ENCODE data around the gene CCNK. TPM values are rescaled to one million over a fixed set of nuclear protein-coding genes. Genes with fewer than 3 reads are reported as not detected.

CCNK gene
- total RNA-seq, 1 donor from 2014 or later, result 21.9 TPM

GRCh38 chr14:99473458-99473857 is 7.8 kb upstream of the CCNK start:
- no peaks in the 10 kb centered on the region for H3K27me3 ChIP-seq (ENCODE audit: control insufficient read depth, insufficient read depth, low read length)
- H3K36me3 ChIP-seq (ENCODE audit: control insufficient read depth, insufficient read depth, low read length), result no peaks in the 10 kb centered on the region
- TF ChIP-seq CTCF (IDR thresholded peaks at IDR 0.05; ENCODE audit: insufficient read depth, low read length, poor library complexity, severe bottlenecking), result no peak
- no peak for DNase-seq (ENCODE audit: low read depth)
- H3K4me3 ChIP-seq (ENCODE audit: low read depth, low read length), result no peak overlapping the region

- DNase-seq (ENCODE audit: low read depth), result no peak
- Histone ChIP-seq H3K27me3 (ENCODE audit: control insufficient read depth, insufficient read depth, low read length) (no peaks in the 10 kb centered on the region), H3K4me3 (ENCODE audit: low read depth, low read length) (no peak overlapping the region), H3K36me3 (ENCODE audit: control insufficient read depth, insufficient read depth, low read length) (no peaks in the 10 kb centered on the region)
- TF ChIP-seq CTCF (IDR thresholded peaks at IDR 0.05; ENCODE audit: insufficient read depth, low read length, poor library complexity, severe bottlenecking), result no peak
These were observed 6.0 kb upstream of the CCNK start for GRCh38 chr14:99475179-99475578.

- H3K36me3 ChIP-seq (ENCODE audit: control insufficient read depth, insufficient read depth, low read length), result no peaks in the 10 kb centered on the region
- TF ChIP-seq CTCF (IDR thresholded peaks at IDR 0.05; ENCODE audit: insufficient read depth, low read length, poor library complexity, severe bottlenecking), result no peak
- H3K27me3 ChIP-seq (ENCODE audit: control insufficient read depth, insufficient read depth, low read length), result no peaks in the 10 kb centered on the region
- DNase-seq (ENCODE audit: low read depth), result no peak
- no peak overlapping the region for H3K4me3 ChIP-seq (ENCODE audit: low read depth, low read length)
These were observed 5.5 kb upstream of the CCNK start for GRCh38 chr14:99475660-99476059.

- no peak for DNase-seq (ENCODE audit: low read depth)
- H3K36me3 ChIP-seq (ENCODE audit: control insufficient read depth, insufficient read depth, low read length), result no peaks in the 10 kb centered on the region
- TF ChIP-seq CTCF (IDR thresholded peaks at IDR 0.05; ENCODE audit: insufficient read depth, low read length, poor library complexity, severe bottlenecking), result no peak
- no peak overlapping the region for H3K4me3 ChIP-seq (ENCODE audit: low read depth, low read length)
- H3K27me3 ChIP-seq (ENCODE audit: control insufficient read depth, insufficient read depth, low read length), result no peaks in the 10 kb centered on the region
These were observed 4.3 kb upstream of the CCNK start for GRCh38 chr14:99476864-99477263.

GRCh38 chr14:99478128-99478527 is 3.1 kb upstream of the CCNK start:
- TF ChIP-seq CTCF (IDR thresholded peaks at IDR 0.05; ENCODE audit: insufficient read depth, low read length, poor library complexity, severe bottlenecking), result no peak
- DNase-seq (ENCODE audit: low read depth), result no peak
- H3K36me3 ChIP-seq (ENCODE audit: control insufficient read depth, insufficient read depth, low read length), result no peaks in the 10 kb centered on the region
- H3K4me3 ChIP-seq (ENCODE audit: low read depth, low read length), result no peak overlapping the region
- H3K27me3 ChIP-seq (ENCODE audit: control insufficient read depth, insufficient read depth, low read length), result no peaks in the 10 kb centered on the region

- H3K4me3 ChIP-seq (ENCODE audit: low read depth, low read length), result peak overlapping the region; percentile 79
- TF ChIP-seq CTCF (IDR thresholded peaks at IDR 0.05; ENCODE audit: insufficient read depth, low read length, poor library complexity, severe bottlenecking), result no peak
- DNase-seq (ENCODE audit: low read depth), result no peak
These were observed 1.9 kb upstream of the CCNK start for GRCh38 chr14:99479160-99479905.

More at GRCh38 chr14:99479160-99479905, 1.9 kb upstream of the CCNK start:
- no peaks in the 10 kb centered on the region for H3K36me3 ChIP-seq (ENCODE audit: control insufficient read depth, insufficient read depth, low read length)
- H3K27me3 ChIP-seq (ENCODE audit: control insufficient read depth, insufficient read depth, low read length), result no peaks in the 10 kb centered on the region

Measured in kidney epithelial cell (primary cell).